Liver (tissue), 9 donors: ENCODE results near the gene NELFCD. TPM values are rescaled to one million over a fixed set of nuclear protein-coding genes. Genes with fewer than 3 reads are reported as not detected.

Experiments used
- DNase-seq: peaks from one replicate; pipeline ENCODE4 v3.0.0-alpha.2; 2017; ENCODE audit warnings: low spot score
- H3K27ac ChIP-seq, 2 donors: one replicate each; pipeline ENCODE4 v1.7.0; 2013; ENCODE audit warnings: inconsistent platforms in 2 of 2, low read length in 2 of 2, control low read depth in 1 of 2, low read depth in 1 of 2, mild to moderate bottlenecking in 1 of 2
- H3K27me3 ChIP-seq, 4 donors: one replicate each; pipeline versions ENCODE4 v1.6.1 to v1.7.0; 2013; ENCODE audit warnings: low read length in 3 of 4, inconsistent platforms in 1 of 4, mild to moderate bottlenecking in 1 of 4, moderate library complexity in 1 of 4; ENCODE audit not compliant: control insufficient read depth in 4 of 4, insufficient read depth in 4 of 4
- H3K36me3 ChIP-seq, 4 donors: one replicate each; pipeline versions ENCODE4 v1.6.1 to v1.7.0; 2013; ENCODE audit warnings: low read length in 3 of 4, mild to moderate bottlenecking in 3 of 4, low read depth in 1 of 4, moderate library complexity in 1 of 4; ENCODE audit not compliant: control insufficient read depth in 4 of 4, insufficient read depth in 3 of 4
- H3K4me1 ChIP-seq, 4 donors: one replicate each; pipeline versions ENCODE4 v1.6.1 to v1.7.0; 2013; ENCODE audit warnings: low read length in 3 of 4, mild to moderate bottlenecking in 3 of 4, moderate library complexity in 1 of 4; ENCODE audit not compliant: control insufficient read depth in 4 of 4, insufficient read depth in 4 of 4
- H3K4me3 ChIP-seq, 3 donors: one replicate each; pipeline versions ENCODE4 v1.6.1 to v1.7.0; 2013; ENCODE audit warnings: low read length in 3 of 3, control low read depth in 1 of 3, low read depth in 1 of 3, mild to moderate bottlenecking in 1 of 3
- H3K9ac ChIP-seq, 2 donors: one replicate each; pipeline ENCODE4 v1.7.0; 2013; ENCODE audit warnings: low read length in 2 of 2, mild to moderate bottlenecking in 2 of 2, moderate library complexity in 2 of 2, control low read depth in 1 of 2, low read depth in 1 of 2
- H3K9me3 ChIP-seq, 4 donors: one replicate each; pipeline versions ENCODE4 v1.6.1 to v1.7.0; 2013; ENCODE audit warnings: low read length in 3 of 4; ENCODE audit not compliant: control insufficient read depth in 4 of 4
- EGR1 ChIP-seq, 2 donors: IDR thresholded peaks; 2 replicates each; pipeline ENCODE4 v1.6.1; 2016 to 2018; ENCODE audit warnings: antibody characterized with exemption in 2 of 2, low read depth in 2 of 2
- FOXA1 ChIP-seq: IDR thresholded peaks from 2 replicates; pipeline ENCODE4 v1.6.1; 2016; ENCODE audit warnings: antibody characterized with exemption
- GABPA ChIP-seq, 2 donors: IDR thresholded peaks in 1 of 2; conservative IDR thresholded peaks in 1 of 2; 2 replicates each; pipeline ENCODE4 v1.6.1; 2016; ENCODE audit warnings: antibody characterized with exemption in 2 of 2, mild to moderate bottlenecking in 1 of 2, moderate library complexity in 1 of 2
- HNF4A ChIP-seq, 2 donors: conservative IDR thresholded peaks; 2 replicates each; pipeline ENCODE4 v1.6.1; 2016; ENCODE audit warnings: antibody characterized with exemption in 2 of 2, mild to moderate bottlenecking in 2 of 2
- NR2F2 ChIP-seq: IDR thresholded peaks from 2 replicates; pipeline ENCODE4 v1.6.1; 2016; ENCODE audit warnings: antibody characterized with exemption
- RXRA ChIP-seq, 2 donors: IDR thresholded peaks; 2 replicates each; pipeline ENCODE4 v1.6.1; 2017 to 2018; ENCODE audit warnings: antibody characterized with exemption in 2 of 2, mild to moderate bottlenecking in 1 of 2
- SP1 ChIP-seq: IDR thresholded peaks from 2 replicates; pipeline ENCODE4 v1.6.1; 2018; ENCODE audit warnings: antibody characterized with exemption, mild to moderate bottlenecking
- TAF1 ChIP-seq: conservative IDR thresholded peaks from 2 replicates; pipeline ENCODE4 v1.6.1; 2016; ENCODE audit warnings: antibody characterized with exemption, mild to moderate bottlenecking
- YY1 ChIP-seq: IDR thresholded peaks from 2 replicates; pipeline ENCODE4 v1.6.1; 2016; ENCODE audit warnings: antibody characterized with exemption, mild to moderate bottlenecking
- WGBS: extraction: QIAGEN DNeasy Blood & Tissue Kit; methylation state at CpG from one replicate; pipeline ENCODE4 v1.1.7; 2013; 5-methylcytosine and 5-hydroxymethylcytosine counted together
- polyA plus RNA-seq, 2 donors: library from polyadenylated mRNA; stranded (reverse) in 1 of 2; unstranded in 1 of 2; fragments of 200-250 nt in 1 of 2; fragments of >200 nt in 1 of 2; fragmentation: Nextera tagmentation in 1 of 2; extraction: Ambion mirVana in 1 of 2; gene quantifications; one replicate each; pipeline versions ENCODE4 v1.2.1 to v1.2.3, GENCODE V29; 2013 to 2015
- total RNA-seq, 2 donors: library from RNA; depleted of rRNA; stranded (reverse); fragments of >200 nt; gene quantifications; one replicate each; pipeline ENCODE4 v1.2.3, GENCODE V29; 2014
- TF ChIP-seq, protein P1 (sequence below): fragments of 150-350 bp; IDR thresholded peaks from 2 replicates; pipeline ENCODE4 v1.5.1; 2017; ENCODE audit warnings: improper control_type of control experiment, low read depth, low read length; ENCODE audit not compliant: missing input control
- TF ChIP-seq, protein P2 (sequence below): IDR thresholded peaks from 2 replicates; pipeline ENCODE4 v1.6.1; 2016; ENCODE audit warnings: antibody characterized with exemption, mild to moderate bottlenecking
- TF ChIP-seq, protein P3 (sequence below): IDR thresholded peaks from 2 replicates; pipeline ENCODE4 v1.6.1; 2016; ENCODE audit warnings: antibody characterized with exemption
- TF ChIP-seq, protein P4 (sequence below): IDR thresholded peaks from 2 replicates; pipeline ENCODE4 v1.6.1; 2016; ENCODE audit warnings: antibody characterized with exemption
- TF ChIP-seq, protein P5 (sequence below): IDR thresholded peaks from 2 replicates; pipeline ENCODE4 v1.6.1; 2016; ENCODE audit warnings: antibody characterized with exemption
- donor health status: healthy.
- donor health status: healthy.
- donor health status: healthy.
- donor health status: healthy.
- donor health status: healthy.

NELFCD gene
- total and polyA plus RNA-seq, 4 donors, result 28.1 to 39.8 (median 37.0) TPM

DNA sequence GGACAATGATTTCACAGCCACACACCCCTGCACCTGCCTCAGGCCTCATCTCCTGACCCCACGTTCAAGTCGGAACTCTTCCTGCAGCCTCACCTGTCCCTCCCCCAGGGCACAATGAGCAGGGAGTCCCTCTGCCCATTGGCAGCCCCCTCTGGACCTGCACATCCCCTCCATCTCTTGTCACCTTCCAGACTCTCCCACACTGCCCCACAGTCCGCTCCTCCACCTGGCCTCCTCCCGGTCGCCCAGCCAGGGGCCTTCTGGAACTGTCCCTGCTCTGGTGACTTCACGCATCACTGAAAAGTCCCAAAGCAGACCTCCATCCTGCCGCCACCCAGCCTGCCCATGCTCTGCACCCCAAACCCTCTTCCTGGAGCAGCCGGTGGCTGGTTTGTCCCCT lies 21.3 kb downstream of the NELFCD start (continued):
- TF ChIP-seq, protein P1, sequence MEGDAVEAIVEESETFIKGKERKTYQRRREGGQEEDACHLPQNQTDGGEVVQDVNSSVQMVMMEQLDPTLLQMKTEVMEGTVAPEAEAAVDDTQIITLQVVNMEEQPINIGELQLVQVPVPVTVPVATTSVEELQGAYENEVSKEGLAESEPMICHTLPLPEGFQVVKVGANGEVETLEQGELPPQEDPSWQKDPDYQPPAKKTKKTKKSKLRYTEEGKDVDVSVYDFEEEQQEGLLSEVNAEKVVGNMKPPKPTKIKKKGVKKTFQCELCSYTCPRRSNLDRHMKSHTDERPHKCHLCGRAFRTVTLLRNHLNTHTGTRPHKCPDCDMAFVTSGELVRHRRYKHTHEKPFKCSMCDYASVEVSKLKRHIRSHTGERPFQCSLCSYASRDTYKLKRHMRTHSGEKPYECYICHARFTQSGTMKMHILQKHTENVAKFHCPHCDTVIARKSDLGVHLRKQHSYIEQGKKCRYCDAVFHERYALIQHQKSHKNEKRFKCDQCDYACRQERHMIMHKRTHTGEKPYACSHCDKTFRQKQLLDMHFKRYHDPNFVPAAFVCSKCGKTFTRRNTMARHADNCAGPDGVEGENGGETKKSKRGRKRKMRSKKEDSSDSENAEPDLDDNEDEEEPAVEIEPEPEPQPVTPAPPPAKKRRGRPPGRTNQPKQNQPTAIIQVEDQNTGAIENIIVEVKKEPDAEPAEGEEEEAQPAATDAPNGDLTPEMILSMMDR, result no peak
- no peak for TF ChIP-seq TAF1

DNA sequence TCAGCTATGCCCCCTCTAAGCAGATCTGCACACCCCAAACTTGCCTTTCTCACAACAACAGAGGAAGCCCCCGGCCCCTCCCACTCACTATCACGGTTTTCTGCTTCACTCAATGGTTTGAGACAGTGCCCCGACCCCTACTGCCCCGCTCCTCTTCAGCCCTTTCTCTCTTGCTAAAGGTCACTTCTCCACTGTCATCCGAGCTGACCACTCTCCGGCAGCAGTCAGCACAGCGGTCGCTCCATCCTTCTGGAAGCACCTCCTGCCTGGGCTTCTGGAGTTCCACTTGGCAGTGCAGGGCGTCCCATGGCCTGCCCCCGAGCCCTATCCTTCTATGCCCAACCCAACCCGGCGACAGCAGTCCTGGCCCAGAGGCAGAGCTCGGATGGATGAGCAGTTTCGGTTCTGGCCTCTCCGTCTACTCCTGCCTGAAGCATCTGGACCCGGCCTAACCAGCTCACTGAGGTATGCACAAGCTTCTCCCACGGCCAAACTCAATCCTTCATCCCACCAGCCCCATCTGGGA lies 21.9 kb downstream of the NELFCD start:
- H3K36me3 ChIP-seq, result peaks cover 11 to 22% (median 16%) of the 10 kb centered on the region in 4 donors
- DNase-seq, result no peak
- no peaks in the 10 kb centered on the region for H3K27me3 ChIP-seq
- no peak overlapping the region for H3K27ac ChIP-seq
- TF ChIP-seq EGR1 (IDR thresholded peaks at IDR 0.05; ENCODE audit: low read depth in 2 of 2), result no peak
- no peak for TF ChIP-seq YY1
- no peak for TF ChIP-seq NR2F2
- TF ChIP-seq TAF1, result no peak
- no peak for TF ChIP-seq SP1
- TF ChIP-seq, protein P2, sequence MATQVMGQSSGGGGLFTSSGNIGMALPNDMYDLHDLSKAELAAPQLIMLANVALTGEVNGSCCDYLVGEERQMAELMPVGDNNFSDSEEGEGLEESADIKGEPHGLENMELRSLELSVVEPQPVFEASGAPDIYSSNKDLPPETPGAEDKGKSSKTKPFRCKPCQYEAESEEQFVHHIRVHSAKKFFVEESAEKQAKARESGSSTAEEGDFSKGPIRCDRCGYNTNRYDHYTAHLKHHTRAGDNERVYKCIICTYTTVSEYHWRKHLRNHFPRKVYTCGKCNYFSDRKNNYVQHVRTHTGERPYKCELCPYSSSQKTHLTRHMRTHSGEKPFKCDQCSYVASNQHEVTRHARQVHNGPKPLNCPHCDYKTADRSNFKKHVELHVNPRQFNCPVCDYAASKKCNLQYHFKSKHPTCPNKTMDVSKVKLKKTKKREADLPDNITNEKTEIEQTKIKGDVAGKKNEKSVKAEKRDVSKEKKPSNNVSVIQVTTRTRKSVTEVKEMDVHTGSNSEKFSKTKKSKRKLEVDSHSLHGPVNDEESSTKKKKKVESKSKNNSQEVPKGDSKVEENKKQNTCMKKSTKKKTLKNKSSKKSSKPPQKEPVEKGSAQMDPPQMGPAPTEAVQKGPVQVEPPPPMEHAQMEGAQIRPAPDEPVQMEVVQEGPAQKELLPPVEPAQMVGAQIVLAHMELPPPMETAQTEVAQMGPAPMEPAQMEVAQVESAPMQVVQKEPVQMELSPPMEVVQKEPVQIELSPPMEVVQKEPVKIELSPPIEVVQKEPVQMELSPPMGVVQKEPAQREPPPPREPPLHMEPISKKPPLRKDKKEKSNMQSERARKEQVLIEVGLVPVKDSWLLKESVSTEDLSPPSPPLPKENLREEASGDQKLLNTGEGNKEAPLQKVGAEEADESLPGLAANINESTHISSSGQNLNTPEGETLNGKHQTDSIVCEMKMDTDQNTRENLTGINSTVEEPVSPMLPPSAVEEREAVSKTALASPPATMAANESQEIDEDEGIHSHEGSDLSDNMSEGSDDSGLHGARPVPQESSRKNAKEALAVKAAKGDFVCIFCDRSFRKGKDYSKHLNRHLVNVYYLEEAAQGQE, result no peak
- TF ChIP-seq GABPA (IDR thresholded peaks at IDR 0.05 in 1 of 2, conservative IDR thresholded peaks at IDR 0.05 in 1 of 2), result no peak
- TF ChIP-seq, protein P3, sequence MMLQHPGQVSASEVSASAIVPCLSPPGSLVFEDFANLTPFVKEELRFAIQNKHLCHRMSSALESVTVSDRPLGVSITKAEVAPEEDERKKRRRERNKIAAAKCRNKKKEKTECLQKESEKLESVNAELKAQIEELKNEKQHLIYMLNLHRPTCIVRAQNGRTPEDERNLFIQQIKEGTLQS, result no peak
- TF ChIP-seq RXRA (IDR thresholded peaks at IDR 0.05), result no peak
- TF ChIP-seq FOXA1, result no peak
- TF ChIP-seq, protein P4, sequence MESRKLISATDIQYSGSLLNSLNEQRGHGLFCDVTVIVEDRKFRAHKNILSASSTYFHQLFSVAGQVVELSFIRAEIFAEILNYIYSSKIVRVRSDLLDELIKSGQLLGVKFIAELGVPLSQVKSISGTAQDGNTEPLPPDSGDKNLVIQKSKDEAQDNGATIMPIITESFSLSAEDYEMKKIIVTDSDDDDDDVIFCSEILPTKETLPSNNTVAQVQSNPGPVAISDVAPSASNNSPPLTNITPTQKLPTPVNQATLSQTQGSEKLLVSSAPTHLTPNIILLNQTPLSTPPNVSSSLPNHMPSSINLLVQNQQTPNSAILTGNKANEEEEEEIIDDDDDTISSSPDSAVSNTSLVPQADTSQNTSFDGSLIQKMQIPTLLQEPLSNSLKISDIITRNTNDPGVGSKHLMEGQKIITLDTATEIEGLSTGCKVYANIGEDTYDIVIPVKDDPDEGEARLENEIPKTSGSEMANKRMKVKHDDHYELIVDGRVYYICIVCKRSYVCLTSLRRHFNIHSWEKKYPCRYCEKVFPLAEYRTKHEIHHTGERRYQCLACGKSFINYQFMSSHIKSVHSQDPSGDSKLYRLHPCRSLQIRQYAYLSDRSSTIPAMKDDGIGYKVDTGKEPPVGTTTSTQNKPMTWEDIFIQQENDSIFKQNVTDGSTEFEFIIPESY, result no peak
- TF ChIP-seq, protein P5, sequence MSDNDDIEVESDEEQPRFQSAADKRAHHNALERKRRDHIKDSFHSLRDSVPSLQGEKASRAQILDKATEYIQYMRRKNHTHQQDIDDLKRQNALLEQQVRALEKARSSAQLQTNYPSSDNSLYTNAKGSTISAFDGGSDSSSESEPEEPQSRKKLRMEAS, result no peak
- TF ChIP-seq HNF4A (conservative IDR thresholded peaks at IDR 0.05), result no peak
- H3K4me3 ChIP-seq, result no peak overlapping the region
- H3K9ac ChIP-seq, result no peak overlapping the region
- peaks cover 11 to 38% (median 26%) of the 10 kb centered on the region in 4 donors for H3K4me1 ChIP-seq
- no peaks in the 10 kb centered on the region for H3K9me3 ChIP-seq
- 92% methylated on average over 17 of the region's 17 CpGs for WGBS
